Measurements from ENCODE around the gene FSIP1. TPM values are rescaled to one million over a fixed set of nuclear protein-coding genes. Genes with fewer than 3 reads are reported as not detected.

Gene FSIP1
- total and polyA plus RNA-seq, 2 donors from 2014 or later: 0.75 to 2.4 TPM

- no peaks in the 10 kb centered on the region for H3K36me3 ChIP-seq (ENCODE audit: control insufficient read depth in 2 of 3, insufficient read depth in 3 of 3, low read length in 3 of 3)
- no peaks in the 10 kb centered on the region for H3K27me3 ChIP-seq (ENCODE audit: control insufficient read depth, insufficient read depth, low read length)
- no peak overlapping the region for H3K4me3 ChIP-seq (ENCODE audit: low read length in 3 of 3)
- no peak for TF ChIP-seq CTCF (IDR thresholded peaks at IDR 0.05; ENCODE audit: borderline replicate concordance, extremely low read depth, insufficient read depth)
- intact Hi-C loops (cut with DNase I): no loop called here
- no peak for DNase-seq
- no peaks in the 10 kb centered on the region for H3K9me3 ChIP-seq (ENCODE audit: control insufficient read depth in 2 of 3, insufficient read depth in 1 of 3, low read length in 3 of 3)
- H3K4me1 ChIP-seq (ENCODE audit: control insufficient read depth in 2 of 3, insufficient read depth in 2 of 3, low read depth in 1 of 3, low read length in 3 of 3): no peaks in the 10 kb centered on the region
- no peak overlapping the region for H3K27ac ChIP-seq (ENCODE audit: low read depth in 2 of 2, low read length in 2 of 2)
- no peak for FAIRE-seq
- no peak overlapping the region for H3K9ac ChIP-seq (ENCODE audit: low read length in 3 of 3)
These were observed 230.1 kb downstream of the FSIP1 start for GRCh38 chr15:39552556-39552955.

GRCh38 chr15:39551476-39551875 is 231.2 kb downstream of the FSIP1 start:
- Histone ChIP-seq H3K27ac (ENCODE audit: low read depth in 2 of 2, low read length in 2 of 2) (no peak overlapping the region), H3K9me3 (ENCODE audit: control insufficient read depth in 2 of 3, insufficient read depth in 1 of 3, low read length in 3 of 3) (no peaks in the 10 kb centered on the region), H3K27me3 (ENCODE audit: control insufficient read depth, insufficient read depth, low read length) (no peaks in the 10 kb centered on the region), H3K4me3 (ENCODE audit: low read length in 3 of 3) (no peak overlapping the region), H3K4me1 (ENCODE audit: control insufficient read depth in 2 of 3, insufficient read depth in 2 of 3, low read depth in 1 of 3, low read length in 3 of 3) (no peaks in the 10 kb centered on the region), H3K9ac (ENCODE audit: low read length in 3 of 3) (no peak overlapping the region), H3K36me3 (ENCODE audit: control insufficient read depth in 2 of 3, insufficient read depth in 3 of 3, low read length in 3 of 3) (no peaks in the 10 kb centered on the region)
- DNase-seq (no peak), FAIRE-seq (no peak)
- TF ChIP-seq CTCF (IDR thresholded peaks at IDR 0.05; ENCODE audit: borderline replicate concordance, extremely low read depth, insufficient read depth): no peak
- intact Hi-C loops (cut with DNase I): no loop called here

Other genes with a start within 250 kb of the FSIP1 start
- 377 TPM for gene THBS1, start 201.8 kb downstream of the FSIP1 start, total RNA-seq
- gene THBS1, start 201.8 kb downstream of the FSIP1 start, polyA plus RNA-seq (ENCODE audit: insufficient read depth, low read depth, low replicate concordance): 26.4 TPM
- gene GPR176, start 137.4 kb upstream of the FSIP1 start, total RNA-seq: 7.6 TPM
- 2.9 TPM for gene GPR176, start 137.4 kb upstream of the FSIP1 start, polyA plus RNA-seq (ENCODE audit: insufficient read depth, low read depth, low replicate concordance)
- 30.9 TPM for gene EIF2AK4, start 151.3 kb upstream of the FSIP1 start, total RNA-seq
- gene EIF2AK4, start 151.3 kb upstream of the FSIP1 start, polyA plus RNA-seq (ENCODE audit: insufficient read depth, low read depth, low replicate concordance): 25.1 TPM